Stimulated activated CD8-positive, alpha-beta memory T cell treated with anti-CD3 and anti-CD28 coated beads, Interleukin-7, amount 100 ng/mL, for 4 hours (primary cell): ENCODE measurements around the gene PGRMC2.

Experiments used
- DNase-seq, 2 donors: peaks; one replicate each; pipeline ENCODE4 v3.0.0-alpha.2; 2020; ENCODE audit warnings: low read depth in 2 of 2

PGRMC2 gene

GRCh38 chr4:128299848-128300247 is 12.2 kb upstream of the PGRMC2 start:
- DNase-seq: no peak

- DNase-seq: no peak
Observed at GRCh38 chr4:128298852-128299251, 11.2 kb upstream of the PGRMC2 start.

- no peak for DNase-seq
Observed at GRCh38 chr4:128298146-128298758, 10.6 kb upstream of the PGRMC2 start.

GRCh38 chr4:128295255-128295654 is 7.6 kb upstream of the PGRMC2 start:
- no peak for DNase-seq

GRCh38 chr4:128294464-128294863 is 6.9 kb upstream of the PGRMC2 start:
- DNase-seq: no peak

- no peak for DNase-seq
Observed at GRCh38 chr4:128292349-128292748, 4.7 kb upstream of the PGRMC2 start.

GRCh38 chr4:128291096-128291495 is 3.5 kb upstream of the PGRMC2 start:
- DNase-seq: no peak

- DNase-seq: no peak
Observed at GRCh38 chr4:128290526-128290925, 2.9 kb upstream of the PGRMC2 start.

GRCh38 chr4:128289523-128290158 is 2.0 kb upstream of the PGRMC2 start:
- no peak for DNase-seq

- peak in 1 of 2 donors; percentile 8 for DNase-seq
Observed at GRCh38 chr4:128288689-128289106, 1.1 kb upstream of the PGRMC2 start.

GRCh38 chr4:128287871-128288688 is 467 bp upstream of the PGRMC2 start:
- peak; percentile 100 for DNase-seq

- DNase-seq: no peak
Observed at GRCh38 chr4:128286474-128287058, 1.0 kb downstream of the PGRMC2 start.

GRCh38 chr4:128285085-128285997 is 2.3 kb downstream of the PGRMC2 start:
- no peak for DNase-seq

- DNase-seq: no peak
Observed at GRCh38 chr4:128284317-128284716, 3.3 kb downstream of the PGRMC2 start.

GRCh38 chr4:128283071-128283470 is 4.5 kb downstream of the PGRMC2 start:
- no peak for DNase-seq

GRCh38 chr4:128282516-128282915 is 5.1 kb downstream of the PGRMC2 start:
- no peak for DNase-seq

- no peak for DNase-seq
Observed at GRCh38 chr4:128281354-128281753, 6.3 kb downstream of the PGRMC2 start.

- no peak for DNase-seq
Observed at GRCh38 chr4:128279624-128280225, 7.9 kb downstream of the PGRMC2 start.

- no peak for DNase-seq
Observed at GRCh38 chr4:128277856-128278255, 9.8 kb downstream of the PGRMC2 start.

- no peak for DNase-seq
Observed at GRCh38 chr4:128275346-128275745, 12.3 kb downstream of the PGRMC2 start.

GRCh38 chr4:128271551-128271950 is 16.1 kb downstream of the PGRMC2 start:
- DNase-seq: no peak
